Spleen (tissue), 11 donors: ENCODE results near the gene NLGN1. TPM values are rescaled to one million over a fixed set of nuclear protein-coding genes. Genes with fewer than 3 reads are reported as not detected.

Experiments used
- DNase-seq: peaks from one replicate; pipeline ENCODE4 v3.0.0-alpha.2; 2020
- H3K27ac ChIP-seq, 8 donors: fragments of 200-600 bp; sonication (generic) in 7 of 8; 1 replicate in 4 of 8; 2 replicates in 4 of 8; pipeline versions ENCODE4 v1.5.0 to v1.8.0; 2016 to 2021; ENCODE audit warnings: inconsistent platforms in 4 of 8, mild to moderate bottlenecking in 4 of 8, moderate library complexity in 1 of 8
- H3K27me3 ChIP-seq, 7 donors: fragments of 200-600 bp; sonication (generic) in 6 of 7; replicated peaks in 1 of 7; 1 replicate in 4 of 7; 2 replicates in 3 of 7; pipeline versions ENCODE4 v1.5.0 to v1.8.0; 2016 to 2021; ENCODE audit warnings: inconsistent platforms in 3 of 7, mild to moderate bottlenecking in 1 of 7
- H3K36me3 ChIP-seq, 6 donors: fragments of 200-600 bp; sonication (generic) in 5 of 6; 1 replicate in 4 of 6; 2 replicates in 2 of 6; pipeline versions ENCODE4 v1.5.0 to v1.8.0; 2016 to 2021; ENCODE audit warnings: inconsistent platforms in 2 of 6
- H3K4me1 ChIP-seq, 6 donors: fragments of 200-600 bp; sonication (generic) in 5 of 6; 1 replicate in 3 of 6; 2 replicates in 3 of 6; pipeline versions ENCODE4 v1.5.0 to v1.8.0; 2016 to 2021; ENCODE audit warnings: inconsistent platforms in 3 of 6
- H3K4me3 ChIP-seq, 8 donors: fragments of 200-600 bp; sonication (generic) in 7 of 8; 1 replicate in 4 of 8; 2 replicates in 4 of 8; pipeline versions ENCODE4 v1.5.0 to v1.8.0; 2016 to 2021; ENCODE audit warnings: inconsistent platforms in 4 of 8, mild to moderate bottlenecking in 4 of 8, moderate library complexity in 2 of 8
- H3K9me3 ChIP-seq, 8 donors: fragments of 200-600 bp; sonication (generic) in 7 of 8; 1 replicate in 4 of 8; 2 replicates in 4 of 8; pipeline versions ENCODE4 v1.5.0 to v1.8.0; 2016 to 2021; ENCODE audit warnings: inconsistent platforms in 4 of 8
- CTCF ChIP-seq, 11 experiments: fragments of 200-600 bp in 7 of 11; fragments of 450-650 bp in 4 of 11; sonication (generic) in 4 of 11; IDR thresholded peaks in 8 of 11; conservative IDR thresholded peaks in 3 of 11; 1 replicate in 7 of 11; 2 replicates in 4 of 11; pipeline versions ENCODE4 v1.4.0 to v1.8.0; 2016 to 2021; ENCODE audit warnings: antibody characterized with exemption in 11 of 11, inconsistent platforms in 4 of 11, mild to moderate bottlenecking in 1 of 11
- POLR2A ChIP-seq, 3 donors: fragments of 450-650 bp; IDR thresholded peaks; one replicate each; pipeline ENCODE4 v1.5.1; 2017; ENCODE audit warnings: antibody characterized with exemption in 3 of 3, mild to moderate bottlenecking in 1 of 3
- POLR2AphosphoS5 ChIP-seq, 3 donors: sonication (generic); formaldehyde crosslinking; IDR thresholded peaks; one replicate each; pipeline ENCODE4 v1.5.1; 2017; ENCODE audit warnings: antibody characterized with exemption in 3 of 3
- WGBS, 5 donors: extraction: QIAGEN DNeasy Blood & Tissue Kit in 3 of 5; methylation state at CpG; one replicate each; pipeline versions ENCODE4 v1.1.5 to v1.1.7; 2013 to 2018; 5-methylcytosine and 5-hydroxymethylcytosine counted together
- intact Hi-C: fragments of 100-400 bp; cut with DNase I; formaldehyde crosslinking; loops from one replicate; pipeline ENCODE4 v1.15.0; 2023; ENCODE audit warnings: low total_unique reads
- polyA plus RNA-seq, 3 donors: library from polyadenylated mRNA; stranded (reverse); fragments of 200-250 nt; gene quantifications; one replicate each; pipeline ENCODE4 v1.2.1, GENCODE V29; 2013
- total RNA-seq, 7 donors: library from RNA; depleted of rRNA in 3 of 7; stranded (reverse); fragments of >200 nt in 3 of 7; fragmentation: NEBNext Ultra II Directional in 4 of 7; extraction: Animal tissue kit (Norgen Biotek cat#: 25700) in 4 of 7; gene quantifications; one replicate each; pipeline versions ENCODE4 v1.1.0 to v1.2.1, GENCODE V29; 2016 to 2021
- donor health status: healthy with polysubstance abuse.
- donor health status: DM: no; HTN: no; CAD: no; lungs with moderate emphysema.
- donor health status: DM: no; HTN: no; CAD: no.
- donor health status: Bipolar disorder and iron deficiency.
- donor health status: healthy.
- donor health status: DM: no; HTN: no; CAD: no.
- donor health status: DM: yes; HTN: yes; CAD: no.

The NLGN1 gene
- total and polyA plus RNA-seq, 10 donors: 0.03 to 0.13 (median 0.03) TPM; not detected in 7

GRCh38 chr3:173923204-173923603 is 525.7 kb downstream of the NLGN1 start:
- 72 to 86% (median 82%) methylated on average over 1 of the region's 1 CpG for WGBS, 5 donors
- intact Hi-C loops: no loop called here

GRCh38 chr3:173930251-173930650 is 532.7 kb downstream of the NLGN1 start:
- intact Hi-C loops: no loop called here
- no peak overlapping the region for H3K4me3 ChIP-seq
- no peaks in the 10 kb centered on the region for H3K36me3 ChIP-seq
- no peaks in the 10 kb centered on the region for H3K9me3 ChIP-seq
- no peak overlapping the region for H3K27ac ChIP-seq
- H3K4me1 ChIP-seq: no peaks in the 10 kb centered on the region
- TF ChIP-seq CTCF (IDR thresholded peaks at IDR 0.05 in 8 of 11, conservative IDR thresholded peaks at IDR 0.05 in 3 of 11): no peak
- TF ChIP-seq POLR2AphosphoS5 (IDR thresholded peaks at IDR 0.05): no peak
- TF ChIP-seq POLR2A (IDR thresholded peaks at IDR 0.05): no peak
- H3K27me3 ChIP-seq: no peaks in the 10 kb centered on the region
- 72 to 89% (median 79%) methylated on average over 2 of the region's 2 CpGs for WGBS, 5 donors
- DNase-seq: no peak

More at GRCh38 chr3:173923204-173923603, 525.7 kb downstream of the NLGN1 start:
- no peak overlapping the region for H3K27ac ChIP-seq
- no peaks in the 10 kb centered on the region for H3K36me3 ChIP-seq
- no peaks in the 10 kb centered on the region for H3K4me1 ChIP-seq
- TF ChIP-seq POLR2A (IDR thresholded peaks at IDR 0.05) (no peak), CTCF (IDR thresholded peaks at IDR 0.05 in 8 of 11, conservative IDR thresholded peaks at IDR 0.05 in 3 of 11) (no peak), POLR2AphosphoS5 (IDR thresholded peaks at IDR 0.05) (no peak)
- no peaks in the 10 kb centered on the region for H3K9me3 ChIP-seq
- H3K4me3 ChIP-seq: no peak overlapping the region
- no peaks in the 10 kb centered on the region for H3K27me3 ChIP-seq
- DNase-seq: no peak

GRCh38 chr3:173932624-173933023 is 535.1 kb downstream of the NLGN1 start:
- Histone ChIP-seq H3K27me3 (no peaks in the 10 kb centered on the region), H3K36me3 (no peaks in the 10 kb centered on the region), H3K4me1 (no peaks in the 10 kb centered on the region), H3K4me3 (no peak overlapping the region), H3K27ac (no peak overlapping the region), H3K9me3 (no peaks in the 10 kb centered on the region)
- TF ChIP-seq POLR2A (IDR thresholded peaks at IDR 0.05) (no peak), CTCF (IDR thresholded peaks at IDR 0.05 in 8 of 11, conservative IDR thresholded peaks at IDR 0.05 in 3 of 11) (no peak), POLR2AphosphoS5 (IDR thresholded peaks at IDR 0.05) (no peak)
- DNase-seq: no peak
- intact Hi-C loops: no loop called here

GRCh38 chr3:173933113-173933512 is 535.6 kb downstream of the NLGN1 start:
- Histone ChIP-seq H3K9me3 (no peaks in the 10 kb centered on the region), H3K4me3 (no peak overlapping the region), H3K4me1 (no peaks in the 10 kb centered on the region), H3K27ac (no peak overlapping the region), H3K36me3 (no peaks in the 10 kb centered on the region), H3K27me3 (no peaks in the 10 kb centered on the region)
- no peak for TF ChIP-seq CTCF (IDR thresholded peaks at IDR 0.05 in 8 of 11, conservative IDR thresholded peaks at IDR 0.05 in 3 of 11)
- TF ChIP-seq POLR2AphosphoS5 (IDR thresholded peaks at IDR 0.05): no peak
- TF ChIP-seq POLR2A (IDR thresholded peaks at IDR 0.05): no peak
- no peak for DNase-seq
- intact Hi-C loops: no loop called here
- 79 to 87% (median 84%) methylated on average over 1 of the region's 1 CpG for WGBS, 5 donors
